GM19468 (cell line): ENCODE data around the gene EXOG.

Experiments used
- ATAC-seq: cut with Tn5 transposase; IDR thresholded peaks from one replicate; pipeline ENCODE4 v1.9.1; 2021; ENCODE audit warnings: mild to moderate bottlenecking, moderate library complexity, moderate number of reproducible peaks; ENCODE audit not compliant: unreplicated experiment; ENCODE audit errors: extremely low read depth

Gene EXOG

DNA sequence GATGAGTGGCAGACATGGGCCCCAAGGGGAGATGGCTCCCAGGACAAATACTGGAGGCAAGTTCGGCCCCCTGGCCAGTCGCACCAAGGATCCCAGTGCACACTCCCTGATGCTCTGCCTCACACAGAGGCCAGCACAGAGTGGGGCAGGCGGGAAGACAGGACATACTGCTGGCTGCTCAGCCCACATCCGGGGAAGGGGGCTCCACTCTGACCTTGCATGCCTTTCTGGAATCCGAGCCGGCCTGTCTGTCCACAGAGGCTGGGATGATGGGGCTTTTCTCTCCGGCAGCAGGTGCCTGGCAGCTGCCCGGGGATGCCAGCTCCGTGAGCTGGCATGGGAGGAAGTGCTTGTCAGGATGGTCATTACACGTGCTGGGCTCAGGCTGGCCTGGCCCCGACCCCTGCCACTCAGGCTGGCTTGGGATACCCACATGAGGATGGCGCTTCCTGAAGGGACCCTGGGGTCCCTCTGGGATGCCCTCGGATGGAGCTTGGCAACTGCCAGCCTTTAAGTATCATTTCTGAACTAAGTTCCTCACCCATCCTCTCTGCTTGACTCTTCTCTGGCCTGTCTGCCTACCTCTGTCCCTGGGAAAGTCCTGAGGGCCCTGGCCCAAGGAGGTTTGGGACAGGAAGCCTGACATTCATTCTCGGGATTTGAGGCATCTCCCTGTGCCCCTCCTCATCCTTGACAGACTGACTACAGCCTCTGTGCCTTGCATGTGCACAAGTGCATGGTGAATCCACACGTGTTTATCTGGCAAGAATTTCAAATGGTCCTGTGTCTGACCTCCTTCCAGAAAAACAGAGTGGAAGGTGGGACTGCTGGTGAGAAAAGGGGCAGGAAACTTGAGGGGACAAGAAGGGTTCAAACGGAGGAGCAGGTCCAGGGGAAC lies 46.5 kb downstream of the EXOG start:
- ATAC-seq = no peak

DNA sequence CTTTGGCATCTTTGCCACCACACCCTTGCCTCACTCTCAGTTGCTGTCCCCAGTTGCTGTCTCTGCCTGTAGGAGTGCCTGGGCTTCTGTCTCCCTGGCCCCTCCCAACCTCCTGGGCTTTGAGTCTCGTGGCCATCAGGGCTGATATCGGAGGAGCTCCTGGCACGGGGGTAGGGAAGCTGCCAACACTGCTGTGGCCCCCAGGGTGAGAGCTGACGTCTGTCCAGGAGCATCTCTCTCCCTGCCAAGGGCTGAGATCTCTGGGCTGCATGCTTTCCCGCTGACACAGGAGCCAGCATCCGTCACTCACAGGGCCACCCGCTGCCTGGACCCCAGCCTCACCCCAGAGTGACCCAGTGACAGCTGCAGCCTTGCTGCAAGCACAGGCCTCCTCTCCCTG lies 47.4 kb downstream of the EXOG start:
- ATAC-seq = no peak

DNA sequence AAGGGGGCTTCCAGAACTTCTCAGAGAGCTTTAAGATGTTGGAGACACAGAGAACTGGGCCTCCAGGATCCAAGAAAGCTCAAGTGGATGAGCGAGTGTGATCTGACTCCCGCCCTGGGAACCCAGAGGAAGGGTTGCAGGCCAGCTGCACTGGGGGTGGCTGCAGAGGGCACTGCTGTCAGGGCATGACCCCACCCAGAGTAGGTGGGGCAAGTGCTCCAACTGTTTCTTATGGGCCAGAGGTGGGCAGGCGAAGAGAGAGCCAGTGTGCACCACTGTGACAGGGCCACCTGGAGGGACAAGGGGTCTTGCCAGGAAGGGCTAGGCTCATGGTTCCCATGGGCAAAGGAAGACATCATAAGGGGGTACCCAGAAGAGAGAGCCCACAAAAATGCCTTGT lies 48.8 kb downstream of the EXOG start:
- no peak for ATAC-seq

DNA sequence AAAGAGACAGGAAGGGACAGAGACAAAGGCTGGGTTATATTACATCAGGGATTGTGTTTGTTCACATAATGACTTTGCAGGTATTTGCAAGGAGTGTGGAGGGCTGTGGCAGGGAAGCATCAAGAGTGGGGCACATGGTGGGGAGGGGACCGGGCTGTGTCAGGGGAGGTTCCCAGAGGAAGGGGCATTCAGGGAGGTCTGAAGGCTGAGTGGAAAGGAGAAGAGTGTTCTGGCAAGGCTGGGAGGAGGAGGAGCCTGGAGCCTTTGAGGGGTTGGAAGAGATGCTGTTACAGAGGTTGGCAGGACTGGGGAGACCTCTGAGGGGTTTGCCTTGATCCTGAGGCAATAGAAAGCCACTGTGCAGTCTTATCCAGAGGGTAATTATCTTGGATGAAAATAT lies 49.4 kb downstream of the EXOG start:
- ATAC-seq = no peak

DNA sequence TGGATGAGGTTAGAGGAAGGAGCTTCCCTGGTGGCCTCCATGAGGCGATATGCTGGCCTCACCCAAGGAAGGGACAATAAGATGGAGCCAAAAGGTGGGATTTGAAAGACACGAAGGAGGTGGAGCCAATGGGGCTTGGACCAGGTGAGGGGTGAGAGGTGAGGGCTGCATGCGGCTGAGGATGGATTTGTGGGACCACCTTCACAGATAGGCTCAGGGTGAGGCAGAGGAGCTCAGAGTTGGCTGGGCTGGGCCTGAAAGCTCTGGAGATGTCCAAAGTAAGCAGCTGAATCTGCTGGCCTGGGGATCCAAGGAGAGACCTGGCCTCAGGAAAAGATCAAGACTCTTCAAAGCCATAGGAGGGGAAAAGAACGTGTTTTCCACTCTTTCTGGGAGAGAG lies 49.8 kb downstream of the EXOG start:
- no peak for ATAC-seq

DNA sequence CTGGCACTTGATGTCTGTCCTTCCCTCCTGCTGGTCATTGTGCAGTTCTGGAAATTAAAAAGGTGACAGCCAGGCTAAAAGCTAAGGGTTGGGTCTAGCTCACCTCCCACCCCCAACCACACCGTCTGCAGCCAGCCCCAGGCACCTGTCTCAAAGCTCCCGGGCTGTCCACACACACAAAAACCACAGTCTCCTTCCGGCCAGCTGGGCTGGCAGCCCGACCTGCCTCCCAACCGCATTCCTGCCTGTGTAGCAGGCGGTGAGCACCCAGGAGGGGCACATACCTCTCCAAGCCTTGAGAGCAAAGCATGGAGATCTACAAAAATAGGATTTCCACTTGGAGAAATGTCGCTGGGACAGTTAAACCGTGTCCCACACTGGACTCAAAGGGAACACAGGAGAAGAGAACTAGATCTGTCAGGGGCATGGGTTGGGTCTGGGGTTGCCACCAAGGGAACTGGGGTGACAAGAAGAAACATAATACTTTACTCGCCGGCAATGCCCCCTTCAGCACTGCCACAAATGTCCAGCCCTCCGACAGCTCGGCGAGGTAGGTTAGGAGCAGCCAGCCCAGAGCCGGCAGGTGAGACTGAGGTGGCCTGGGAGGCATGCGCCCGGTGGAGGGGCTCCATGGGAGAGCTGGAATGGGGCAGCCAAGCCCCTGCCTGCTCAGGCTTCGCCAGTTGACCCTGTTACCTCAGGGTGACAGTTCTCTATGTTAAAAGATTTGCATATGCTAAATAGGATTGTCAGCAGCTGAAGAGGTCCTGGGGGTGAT lies 52.2 kb downstream of the EXOG start:
- no peak for ATAC-seq

DNA sequence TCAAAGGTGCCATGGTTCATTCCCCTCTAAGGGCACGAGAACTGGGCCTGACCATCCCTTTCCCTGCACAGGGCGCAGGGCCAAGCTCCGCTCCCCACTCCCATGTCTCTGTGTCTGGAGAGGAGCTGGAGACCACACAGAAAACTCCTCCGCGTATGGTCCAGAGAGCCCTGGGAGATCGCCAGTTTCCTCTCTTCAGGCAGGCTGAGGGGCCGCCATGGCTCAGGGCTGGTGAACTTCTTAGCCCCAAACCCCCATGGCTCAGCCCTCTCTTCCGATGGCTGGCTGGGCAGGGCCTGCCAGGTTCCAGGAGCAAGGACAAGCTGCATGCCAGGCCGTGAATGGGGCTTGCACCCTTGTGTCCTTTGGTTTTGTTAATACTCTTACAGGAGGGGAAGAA lies 52.9 kb downstream of the EXOG start:
- no peak for ATAC-seq

DNA sequence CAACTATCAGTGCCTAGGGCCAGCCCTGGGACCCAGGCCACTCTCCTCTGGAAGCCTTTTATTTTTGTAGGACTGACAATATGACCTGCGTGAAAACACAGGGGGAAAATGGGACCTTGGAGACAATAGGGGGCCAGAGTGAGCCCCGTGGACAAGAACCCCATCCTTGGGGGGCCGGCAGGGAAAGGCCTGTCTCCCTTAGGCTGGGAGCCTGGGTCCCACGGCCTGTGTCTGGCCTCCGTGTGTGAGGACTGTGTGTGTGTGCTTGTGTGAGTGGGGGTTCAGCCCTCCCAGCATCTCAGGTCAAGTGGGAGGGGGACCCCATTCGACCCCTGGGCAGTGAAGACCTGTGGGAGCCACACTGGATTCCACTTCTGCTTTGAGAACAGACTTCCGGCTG lies 53.3 kb downstream of the EXOG start:
- no peak for ATAC-seq

DNA sequence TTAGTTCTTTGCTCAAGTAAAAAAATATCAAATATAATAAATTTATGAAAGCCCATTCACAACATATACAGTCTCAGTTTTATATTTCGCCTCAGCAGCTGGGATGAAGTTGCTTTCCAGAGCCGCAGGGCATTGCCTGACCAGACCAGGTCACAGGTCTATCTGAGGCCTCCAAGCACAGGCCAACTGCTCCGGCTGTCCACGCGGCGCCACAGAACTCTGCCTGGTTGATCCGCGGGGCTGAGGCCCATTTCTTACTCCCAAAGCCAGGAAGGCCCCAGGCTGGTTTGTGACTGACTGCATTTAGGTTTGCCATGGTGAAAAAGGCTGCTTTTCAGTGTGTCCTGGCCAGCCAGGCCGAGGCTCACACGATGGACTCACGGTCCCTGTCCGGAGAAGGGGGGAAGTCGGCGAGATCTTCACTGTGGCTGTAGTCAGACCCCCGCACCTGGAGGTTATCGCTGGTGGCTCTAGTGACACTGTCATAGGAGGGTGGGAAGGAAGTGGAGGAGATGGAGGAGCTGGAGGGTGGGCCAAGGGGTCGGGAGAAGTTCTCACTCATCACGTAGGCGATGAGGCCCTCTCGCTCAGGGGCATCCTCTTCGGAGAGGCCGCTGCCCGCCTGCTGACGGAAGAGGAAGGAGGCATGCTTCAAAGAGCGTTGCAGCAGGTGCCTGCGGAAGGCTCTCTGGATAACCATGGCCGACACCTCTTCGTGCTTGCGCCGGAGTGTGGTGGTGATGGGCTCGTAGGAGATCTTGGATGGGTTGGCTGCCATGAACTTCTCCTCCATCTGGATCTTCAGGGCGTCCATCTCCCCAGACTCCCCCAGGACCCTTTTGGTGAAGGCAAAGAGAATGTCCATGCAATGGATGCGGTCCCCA lies 54.1 kb downstream of the EXOG start:
- ATAC-seq = no peak

DNA sequence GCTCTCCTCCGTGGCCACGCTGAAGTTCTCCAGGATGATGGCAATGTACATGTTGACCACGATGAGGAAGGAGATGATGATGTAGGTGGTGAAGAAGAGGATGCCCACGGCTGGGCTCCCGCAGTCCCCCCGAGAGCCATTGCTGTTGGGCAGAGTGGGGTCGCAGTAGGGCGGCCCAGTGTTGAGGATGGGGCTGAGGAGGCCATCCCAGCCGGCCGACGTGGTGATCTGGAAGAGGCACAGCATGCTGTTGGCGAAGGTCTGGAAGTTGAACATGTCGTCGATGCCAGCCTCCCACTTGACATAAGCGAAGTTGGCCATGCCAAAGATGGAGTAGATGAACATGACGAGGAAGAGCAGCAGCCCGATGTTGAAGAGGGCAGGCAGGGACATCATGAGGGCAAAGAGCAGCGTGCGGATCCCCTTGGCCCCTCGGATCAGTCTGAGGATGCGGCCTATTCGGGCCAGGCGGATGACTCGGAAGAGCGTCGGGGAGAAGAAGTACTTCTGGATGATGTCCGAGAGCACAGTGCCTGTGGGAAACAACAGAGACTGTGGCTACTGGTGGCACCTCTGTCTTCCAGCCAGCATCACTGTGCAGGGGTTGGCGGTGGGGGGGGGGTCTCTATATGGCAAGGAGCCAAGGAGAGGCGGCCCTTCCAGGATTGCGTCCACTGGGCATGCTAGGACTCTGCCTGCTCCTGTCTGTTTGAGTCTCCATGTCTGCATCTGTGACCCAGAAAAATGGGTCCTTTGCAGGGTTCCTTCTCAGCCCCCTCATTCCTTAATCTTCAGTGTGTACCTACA lies 55.1 kb downstream of the EXOG start:
- no peak for ATAC-seq

DNA sequence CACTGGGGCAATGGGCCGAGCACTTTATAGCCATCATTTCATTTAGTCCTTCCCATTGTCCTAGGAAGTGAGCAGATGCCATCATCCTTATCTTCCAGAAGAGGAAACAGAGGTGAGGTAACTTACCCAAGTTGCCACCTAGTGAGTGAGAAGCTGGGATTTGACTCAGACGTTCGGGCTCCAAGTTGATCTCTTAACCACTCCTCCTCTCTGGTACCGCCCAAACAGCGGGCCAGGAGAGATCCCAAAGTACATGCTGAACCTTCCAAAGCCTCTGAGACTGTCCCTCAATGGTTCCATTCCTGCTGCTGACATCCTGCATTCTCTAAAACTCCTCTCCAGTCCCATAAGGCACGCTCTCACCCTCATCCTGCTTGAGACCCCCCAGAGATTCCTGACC lies 56.2 kb downstream of the EXOG start:
- ATAC-seq = no peak

DNA sequence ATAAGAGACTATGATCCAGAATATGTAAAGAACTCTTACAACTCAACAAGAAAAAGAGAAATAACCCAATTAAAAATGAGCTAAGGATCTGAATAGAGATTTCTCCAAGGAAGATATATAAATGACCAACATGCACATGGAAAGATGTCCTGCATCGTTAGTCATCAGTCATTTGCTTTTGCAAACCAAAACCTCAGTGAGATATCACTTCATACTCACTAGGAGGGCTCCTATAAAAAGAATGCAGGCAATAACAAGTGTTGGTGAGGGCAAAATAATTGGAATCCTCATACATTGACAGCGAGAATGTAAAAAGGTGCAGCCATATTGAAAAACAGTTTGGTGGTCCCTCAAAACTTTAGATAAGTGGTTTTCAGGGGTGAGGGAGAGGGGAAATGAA lies 56.9 kb downstream of the EXOG start:
- ATAC-seq = no peak

DNA sequence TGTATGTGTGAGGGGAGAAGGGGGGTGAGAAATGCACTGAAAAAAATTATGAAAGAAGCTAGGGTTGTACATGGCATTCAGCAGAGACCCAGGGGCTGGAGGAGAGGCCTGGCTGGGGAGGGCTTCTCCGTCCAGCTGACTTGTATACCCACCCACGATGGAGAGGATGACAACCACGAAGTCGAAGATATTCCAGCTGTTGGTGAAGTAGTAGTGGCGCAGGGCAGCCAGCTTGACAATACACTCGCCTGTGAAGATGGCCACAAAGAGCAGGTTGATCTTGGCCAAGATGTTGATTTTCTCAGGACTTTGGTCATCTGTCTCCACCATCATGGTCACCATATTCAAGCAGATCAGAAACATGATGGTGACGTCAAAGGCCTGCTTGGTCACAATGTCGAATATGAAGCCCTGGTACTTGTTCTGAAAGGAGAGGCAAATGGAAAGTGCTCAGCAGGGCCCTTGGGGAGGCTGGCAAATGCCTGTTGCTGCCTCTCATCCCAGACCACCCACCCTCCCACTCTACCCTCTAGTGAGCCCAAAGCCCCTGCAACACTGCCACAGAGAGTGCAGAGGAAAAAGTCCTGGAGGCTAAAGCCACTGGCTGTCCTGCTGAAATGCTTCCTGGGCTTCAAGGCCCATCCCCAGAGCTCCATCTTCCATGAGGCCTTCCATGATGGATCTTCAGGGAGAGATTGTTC lies 58.1 kb downstream of the EXOG start:
- ATAC-seq = no peak

DNA sequence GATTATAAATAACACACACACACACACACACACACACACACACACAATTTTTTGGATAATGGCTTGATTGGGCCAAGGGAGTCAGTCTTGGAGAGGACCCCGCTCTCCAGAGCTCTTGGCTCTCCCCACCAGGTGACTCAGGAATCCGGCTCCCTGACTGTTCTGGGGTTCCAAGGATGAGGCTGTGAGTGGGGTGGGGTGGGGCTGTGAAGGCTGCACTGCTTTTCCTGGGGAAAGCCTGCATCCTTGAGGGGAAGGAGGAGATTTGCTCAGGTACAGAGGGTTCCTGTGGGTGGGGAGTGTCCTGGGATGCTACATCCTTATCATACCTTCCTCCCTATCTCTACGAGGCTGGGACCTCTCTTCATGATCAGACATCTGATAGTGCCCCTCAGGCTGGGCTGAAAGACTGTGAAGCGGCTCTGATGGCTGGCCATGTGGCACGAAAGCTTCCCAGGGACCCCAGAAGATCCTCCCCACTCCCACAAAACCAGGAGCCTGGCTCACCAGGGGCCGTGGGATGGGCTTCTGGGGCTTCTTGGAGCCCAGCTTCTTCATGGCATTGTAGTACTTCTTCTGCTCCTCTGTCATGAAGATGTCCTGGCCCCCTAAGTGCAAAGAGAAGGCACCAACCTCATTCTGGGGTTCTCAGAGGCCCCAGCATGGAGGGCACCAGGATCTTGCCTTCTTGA lies 59.2 kb downstream of the EXOG start:
- no peak for ATAC-seq

DNA sequence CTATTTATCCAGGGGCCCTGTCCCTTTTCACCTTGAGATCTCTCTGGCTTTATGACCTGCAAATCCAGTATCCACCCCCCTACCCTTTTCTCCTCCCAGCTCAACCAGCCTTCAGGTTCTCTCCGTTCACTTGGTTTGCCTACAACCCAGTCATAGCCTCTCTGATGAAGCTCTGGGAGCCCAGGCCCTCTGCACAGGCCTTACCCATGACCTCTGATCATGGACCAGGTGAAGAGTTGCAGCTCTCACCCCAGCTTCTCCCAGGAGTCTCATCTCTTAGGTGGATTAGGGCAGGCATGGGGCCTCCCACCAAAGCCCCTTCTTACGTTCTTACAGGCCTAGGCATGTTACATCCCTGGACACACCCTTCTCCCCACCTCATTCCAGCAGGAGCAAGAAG lies 59.8 kb downstream of the EXOG start:
- ATAC-seq = no peak

DNA sequence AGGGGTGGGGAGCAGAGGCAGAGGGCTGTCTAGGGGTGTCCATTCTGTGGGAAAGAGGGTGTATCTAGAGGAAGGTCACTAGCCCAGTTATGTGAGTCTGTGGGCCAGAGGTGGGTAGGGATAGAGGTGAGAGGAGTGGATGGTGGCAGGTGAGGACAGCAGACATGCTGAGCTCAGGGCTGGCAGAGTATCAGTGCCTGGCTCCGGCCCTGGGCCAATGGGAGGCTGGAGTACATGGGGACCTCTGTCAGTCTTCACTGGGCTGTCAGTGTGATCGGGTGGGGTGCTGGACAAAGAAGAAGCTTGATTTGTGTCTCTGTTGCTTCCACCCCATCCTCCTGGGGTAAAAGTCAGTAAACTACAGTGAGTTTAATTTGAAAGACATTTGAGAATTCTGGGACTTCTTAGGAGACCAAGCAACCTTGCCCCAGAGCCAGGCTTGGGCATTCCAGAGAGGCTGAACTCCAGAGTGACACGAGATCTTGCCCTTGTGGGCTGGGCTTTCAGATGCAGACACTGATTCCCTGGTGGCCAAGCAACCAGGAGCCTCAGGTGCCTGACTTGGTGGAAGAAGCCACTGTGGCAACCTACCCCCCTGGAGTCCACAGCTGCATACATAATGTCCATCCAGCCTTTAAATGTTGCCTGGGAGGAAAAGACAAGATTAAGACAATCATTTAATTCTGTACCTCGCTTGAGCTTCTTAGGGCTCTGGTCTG lies 60.7 kb downstream of the EXOG start:
- ATAC-seq = no peak

DNA sequence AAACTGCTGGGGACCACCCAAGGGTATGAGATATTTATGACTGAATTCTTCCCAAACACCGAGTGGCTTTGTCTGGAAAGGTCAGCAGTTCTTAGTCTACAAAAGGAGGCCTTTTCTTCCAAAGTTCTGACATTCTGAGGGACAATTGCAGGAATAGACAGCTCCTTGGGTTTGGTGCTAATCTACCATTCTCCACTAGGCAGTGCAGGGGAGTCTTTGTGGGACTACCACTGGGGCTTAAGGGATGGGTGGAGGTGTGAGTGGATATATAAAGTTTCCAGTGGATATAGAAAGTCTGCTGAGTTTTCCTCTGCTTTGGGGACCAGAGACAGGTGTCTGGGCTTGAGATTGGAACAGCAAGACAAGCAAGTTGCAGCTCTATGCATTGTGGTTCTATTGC lies 62.7 kb downstream of the EXOG start:
- ATAC-seq = no peak

DNA sequence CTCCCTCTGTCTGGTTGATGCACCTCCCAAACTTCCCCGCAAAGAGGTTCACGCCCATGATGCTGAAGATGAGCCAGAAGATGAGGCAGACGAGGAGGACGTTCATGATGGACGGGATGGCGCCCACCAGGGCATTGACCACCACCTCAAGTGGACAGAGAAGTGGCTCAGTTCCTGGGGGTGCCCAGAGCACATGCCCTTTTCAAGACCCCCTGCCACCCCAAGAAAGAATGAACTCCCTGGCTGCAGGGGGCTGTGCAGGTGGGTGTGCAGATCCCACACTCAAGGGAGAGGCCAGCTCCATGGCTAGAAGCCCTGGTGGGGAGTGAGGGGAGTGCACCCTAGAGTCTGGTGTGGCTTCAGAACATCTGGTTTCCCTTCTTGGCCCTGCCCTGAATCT lies 64.1 kb downstream of the EXOG start:
- ATAC-seq = no peak
